GM23338 (cell line): ENCODE measurements around the gene PRUNE2. TPM values are rescaled to one million over a fixed set of nuclear protein-coding genes. Genes with fewer than 3 reads are reported as not detected.

Experiments used
- ATAC-seq: fragments of 200-7000 bp; cut with Tn5 transposase; 3 replicates; pipeline ENCODE4 v1.9.1; 2020
- DNase-seq: peaks from one replicate; pipeline ENCODE4 v3.0.0-alpha.2; 2015; ENCODE audit warnings: low spot score
- H2AFZ ChIP-seq: fragments of 200-600 bp; sonication (generic); 2 replicates; pipeline ENCODE4 v1.8.0; 2016; ENCODE audit warnings: antibody characterized with exemption, mild to moderate bottlenecking, moderate library complexity
- H3F3A ChIP-seq: fragments of 200-600 bp; sonication (generic); replicated peaks from 2 replicates; pipeline ENCODE4 v1.8.0; 2017; ENCODE audit warnings: antibody characterized with exemption, mixed run types, low read depth
- H3K27ac ChIP-seq: fragments of 200-600 bp; sonication (generic); 2 replicates; pipeline ENCODE4 v1.6.1; 2016; ENCODE audit warnings: low read depth
- H3K27me3 ChIP-seq: fragments of 200-600 bp; sonication (generic); 2 replicates; pipeline ENCODE4 v1.8.0; 2016; ENCODE audit warnings: mild to moderate bottlenecking, mixed run types, moderate library complexity; ENCODE audit not compliant: insufficient read depth
- H3K36me3 ChIP-seq: fragments of 200-600 bp; sonication (generic); 2 replicates; pipeline ENCODE4 v1.8.0; 2016; ENCODE audit warnings: mild to moderate bottlenecking; ENCODE audit not compliant: insufficient read depth
- H3K4me1 ChIP-seq: fragments of 200-600 bp; sonication (generic); 2 replicates; pipeline ENCODE4 v1.8.0; 2016; ENCODE audit warnings: mild to moderate bottlenecking, moderate library complexity; ENCODE audit not compliant: insufficient read depth
- H3K4me2 ChIP-seq: fragments of 200-600 bp; sonication (generic); 2 replicates; pipeline ENCODE4 v1.7.1; 2017; ENCODE audit warnings: mixed run types
- H3K4me3 ChIP-seq: fragments of 200-600 bp; sonication (generic); 2 replicates; pipeline ENCODE4 v1.6.1; 2016; ENCODE audit warnings: mixed run types
- H3K79me2 ChIP-seq: fragments of 200-600 bp; sonication (generic); replicated peaks from 2 replicates; pipeline ENCODE4 v1.8.0; 2017; ENCODE audit warnings: mild to moderate bottlenecking; ENCODE audit not compliant: insufficient read depth
- H3K9me2 ChIP-seq: fragments of 200-600 bp; sonication (generic); 2 replicates; pipeline ENCODE4 v1.8.0; 2017; ENCODE audit not compliant: insufficient read depth
- H4K20me1 ChIP-seq: fragments of 200-600 bp; sonication (generic); replicated peaks from 2 replicates; pipeline ENCODE4 v1.8.0; 2017; ENCODE audit warnings: mild to moderate bottlenecking; ENCODE audit not compliant: insufficient read depth
- H3K27ac Mint-ChIP-seq: 2 replicates; pipeline ENCODE4 v1.8.0; 2020; ENCODE audit warnings: inconsistent platforms, mild to moderate bottlenecking, moderate library complexity, mixed read lengths
- H3K27me3 Mint-ChIP-seq: 3 replicates; pipeline ENCODE4 v1.8.0; 2022; ENCODE audit warnings: low read depth, mild to moderate bottlenecking, moderate library complexity, mixed read lengths, inconsistent platforms; ENCODE audit not compliant: insufficient read depth, poor library complexity
- H3K36me3 Mint-ChIP-seq: 3 replicates; pipeline ENCODE4 v1.8.0; 2021; ENCODE audit warnings: low read depth, mild to moderate bottlenecking, inconsistent platforms, moderate library complexity, mixed read lengths
- H3K4me1 Mint-ChIP-seq: 3 replicates; pipeline ENCODE4 v1.8.0; 2020; ENCODE audit warnings: mild to moderate bottlenecking, inconsistent platforms, mixed read lengths
- H3K4me3 Mint-ChIP-seq: 3 replicates; pipeline ENCODE4 v1.8.0; 2021; ENCODE audit warnings: moderate library complexity, mild to moderate bottlenecking, inconsistent platforms, mixed read lengths
- H3K9me3 Mint-ChIP-seq: 3 replicates; pipeline ENCODE4 v1.8.0; 2020; ENCODE audit warnings: moderate library complexity, mild to moderate bottlenecking, inconsistent platforms, mixed read lengths
- CREB1 ChIP-seq: fragments of 250-450 bp; sonication (Bioruptor Pico); IDR thresholded peaks from 2 replicates; pipeline ENCODE4 v1.5.0; 2020; ENCODE audit warnings: low read depth, mild to moderate bottlenecking, moderate library complexity
- EZH2 ChIP-seq: fragments of 200-600 bp; sonication (generic); IDR thresholded peaks from one replicate; pipeline ENCODE4 v1.8.0; 2017; ENCODE audit warnings: antibody characterized with exemption, mild to moderate bottlenecking, low read depth; ENCODE audit not compliant: unreplicated experiment
- EZH2phosphoT487 ChIP-seq: fragments of 200-600 bp; sonication (generic); IDR thresholded peaks from one replicate; pipeline ENCODE4 v1.8.1; 2018; ENCODE audit warnings: antibody characterized with exemption; ENCODE audit not compliant: unreplicated experiment
- JUNB ChIP-seq: IDR thresholded peaks from one replicate; pipeline ENCODE4 v1.6.1; 2016; ENCODE audit warnings: antibody characterized with exemption; ENCODE audit not compliant: unreplicated experiment
- NANOG ChIP-seq: IDR thresholded peaks from 2 replicates; pipeline ENCODE4 v1.6.1; 2016; ENCODE audit warnings: antibody characterized with exemption, borderline replicate concordance
- POLR2AphosphoS5 ChIP-seq: IDR thresholded peaks from 2 replicates; pipeline ENCODE4 v1.6.1; 2016; ENCODE audit warnings: antibody characterized with exemption, low read depth
- STAT1 ChIP-seq: IDR thresholded peaks from one replicate; pipeline ENCODE4 v1.6.1; 2016; ENCODE audit warnings: antibody characterized with exemption; ENCODE audit not compliant: unreplicated experiment
- ZNF114 ChIP-seq: fragments of 250-450 bp; sonication (Bioruptor Pico); IDR thresholded peaks from 2 replicates; pipeline ENCODE4 v1.5.0; 2020; ENCODE audit warnings: mild to moderate bottlenecking, moderate library complexity
- ZNF331 ChIP-seq: fragments of 250-450 bp; sonication (Bioruptor Pico); IDR thresholded peaks from 2 replicates; pipeline ENCODE4 v1.5.0; 2020; ENCODE audit warnings: low read depth, mild to moderate bottlenecking, moderate library complexity
- polyA plus RNA-seq: library from polyadenylated mRNA; unstranded; fragments of >200 nt; fragmentation: Nextera tagmentation; extraction: Ambion mirVana; gene quantifications from 2 replicates; pipeline ENCODE4 v1.2.1, GENCODE V29; 2016
- total RNA-seq: library from RNA; depleted of rRNA; stranded (reverse); fragments of >200 nt; shearing (Covaris generic); gene quantifications from 2 replicates; pipeline ENCODE4 v1.2.3, GENCODE V29; 2014
- TF ChIP-seq, protein P1 (sequence below), 2 experiments: fragments of 200-600 bp in 1 of 2; sonication (generic) in 1 of 2; conservative IDR thresholded peaks; 2 replicates each; pipeline versions ENCODE4 v1.5.1 to v1.6.1; 2016 to 2017; ENCODE audit warnings: antibody characterized with exemption in 2 of 2, low read depth in 2 of 2, mild to moderate bottlenecking in 2 of 2, moderate library complexity in 1 of 2
- TF ChIP-seq, protein P2 (sequence below): fragments of 250-450 bp; sonication (Bioruptor Pico); IDR thresholded peaks from 2 replicates; pipeline ENCODE4 v1.5.0; 2020; ENCODE audit warnings: mild to moderate bottlenecking, moderate library complexity
- TF ChIP-seq, protein P3 (sequence below): IDR thresholded peaks from 2 replicates; pipeline ENCODE4 v1.6.1; 2016; ENCODE audit warnings: antibody characterized with exemption
- TF ChIP-seq, protein P4 (sequence below): IDR thresholded peaks from one replicate; pipeline ENCODE4 v1.6.1; 2018; ENCODE audit warnings: antibody characterized with exemption; ENCODE audit not compliant: unreplicated experiment

The PRUNE2 gene
- total and polyA plus RNA-seq, 2 experiments from 2014 or later, result 10.6 to 26.5 TPM

DNA sequence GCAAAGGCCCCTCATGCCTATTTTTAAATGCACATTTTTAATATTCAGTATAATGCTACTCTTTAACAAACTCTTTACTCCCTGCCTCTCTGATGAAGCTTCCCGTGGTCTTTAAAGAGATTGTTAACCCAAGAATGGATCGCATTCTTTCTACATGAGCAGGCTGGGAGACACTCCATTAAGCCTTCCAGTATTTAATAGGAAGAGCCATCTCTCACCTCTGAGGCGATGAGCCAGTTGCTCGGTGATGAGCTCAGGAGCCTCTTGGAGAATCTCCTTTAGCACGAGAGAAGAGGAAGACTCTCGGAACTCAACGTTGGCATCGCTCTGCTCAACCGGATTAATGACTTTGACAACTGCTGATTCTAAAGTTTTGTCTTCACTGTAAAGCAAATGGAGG is 59.6 kb downstream of the PRUNE2 start:
- Histone ChIP-seq H3K9me2 (no peaks in the 10 kb centered on the region), H2AFZ (no peak overlapping the region), H3K27me3 (no peaks in the 10 kb centered on the region), H3K27ac (no peak overlapping the region), H3K4me3 (no peak overlapping the region), H3K79me2 (no peaks in the 10 kb centered on the region), H3K36me3 (no peaks in the 10 kb centered on the region), H4K20me1 (no peaks in the 10 kb centered on the region), H3F3A (no peaks in the 10 kb centered on the region), H3K4me2 (no peak overlapping the region), H3K4me1 (no peaks in the 10 kb centered on the region)
- Mint-ChIP-seq H3K27ac (no peak overlapping the region; the same call in 1 of the 2 replicates), H3K4me1 (no peaks in the 10 kb centered on the region), H3K4me3 (no peak overlapping the region), H3K36me3 (no peaks in the 10 kb centered on the region), H3K27me3 (no peaks in the 10 kb centered on the region), H3K9me3 (no peaks in the 10 kb centered on the region; the same call in 2 of the 3 replicates)
- ATAC-seq (no peak), DNase-seq (no peak)
- no peak for TF ChIP-seq ZNF331 (CRISPR knock-in tag)
- TF ChIP-seq, protein P1, sequence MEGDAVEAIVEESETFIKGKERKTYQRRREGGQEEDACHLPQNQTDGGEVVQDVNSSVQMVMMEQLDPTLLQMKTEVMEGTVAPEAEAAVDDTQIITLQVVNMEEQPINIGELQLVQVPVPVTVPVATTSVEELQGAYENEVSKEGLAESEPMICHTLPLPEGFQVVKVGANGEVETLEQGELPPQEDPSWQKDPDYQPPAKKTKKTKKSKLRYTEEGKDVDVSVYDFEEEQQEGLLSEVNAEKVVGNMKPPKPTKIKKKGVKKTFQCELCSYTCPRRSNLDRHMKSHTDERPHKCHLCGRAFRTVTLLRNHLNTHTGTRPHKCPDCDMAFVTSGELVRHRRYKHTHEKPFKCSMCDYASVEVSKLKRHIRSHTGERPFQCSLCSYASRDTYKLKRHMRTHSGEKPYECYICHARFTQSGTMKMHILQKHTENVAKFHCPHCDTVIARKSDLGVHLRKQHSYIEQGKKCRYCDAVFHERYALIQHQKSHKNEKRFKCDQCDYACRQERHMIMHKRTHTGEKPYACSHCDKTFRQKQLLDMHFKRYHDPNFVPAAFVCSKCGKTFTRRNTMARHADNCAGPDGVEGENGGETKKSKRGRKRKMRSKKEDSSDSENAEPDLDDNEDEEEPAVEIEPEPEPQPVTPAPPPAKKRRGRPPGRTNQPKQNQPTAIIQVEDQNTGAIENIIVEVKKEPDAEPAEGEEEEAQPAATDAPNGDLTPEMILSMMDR (conservative IDR thresholded peaks at IDR 0.05; ENCODE audit: low read depth in 2 of 2), result no peak
- TF ChIP-seq CREB1 (CRISPR knock-in tag), result no peak
- TF ChIP-seq STAT1, result no peak
- TF ChIP-seq, protein P2, sequence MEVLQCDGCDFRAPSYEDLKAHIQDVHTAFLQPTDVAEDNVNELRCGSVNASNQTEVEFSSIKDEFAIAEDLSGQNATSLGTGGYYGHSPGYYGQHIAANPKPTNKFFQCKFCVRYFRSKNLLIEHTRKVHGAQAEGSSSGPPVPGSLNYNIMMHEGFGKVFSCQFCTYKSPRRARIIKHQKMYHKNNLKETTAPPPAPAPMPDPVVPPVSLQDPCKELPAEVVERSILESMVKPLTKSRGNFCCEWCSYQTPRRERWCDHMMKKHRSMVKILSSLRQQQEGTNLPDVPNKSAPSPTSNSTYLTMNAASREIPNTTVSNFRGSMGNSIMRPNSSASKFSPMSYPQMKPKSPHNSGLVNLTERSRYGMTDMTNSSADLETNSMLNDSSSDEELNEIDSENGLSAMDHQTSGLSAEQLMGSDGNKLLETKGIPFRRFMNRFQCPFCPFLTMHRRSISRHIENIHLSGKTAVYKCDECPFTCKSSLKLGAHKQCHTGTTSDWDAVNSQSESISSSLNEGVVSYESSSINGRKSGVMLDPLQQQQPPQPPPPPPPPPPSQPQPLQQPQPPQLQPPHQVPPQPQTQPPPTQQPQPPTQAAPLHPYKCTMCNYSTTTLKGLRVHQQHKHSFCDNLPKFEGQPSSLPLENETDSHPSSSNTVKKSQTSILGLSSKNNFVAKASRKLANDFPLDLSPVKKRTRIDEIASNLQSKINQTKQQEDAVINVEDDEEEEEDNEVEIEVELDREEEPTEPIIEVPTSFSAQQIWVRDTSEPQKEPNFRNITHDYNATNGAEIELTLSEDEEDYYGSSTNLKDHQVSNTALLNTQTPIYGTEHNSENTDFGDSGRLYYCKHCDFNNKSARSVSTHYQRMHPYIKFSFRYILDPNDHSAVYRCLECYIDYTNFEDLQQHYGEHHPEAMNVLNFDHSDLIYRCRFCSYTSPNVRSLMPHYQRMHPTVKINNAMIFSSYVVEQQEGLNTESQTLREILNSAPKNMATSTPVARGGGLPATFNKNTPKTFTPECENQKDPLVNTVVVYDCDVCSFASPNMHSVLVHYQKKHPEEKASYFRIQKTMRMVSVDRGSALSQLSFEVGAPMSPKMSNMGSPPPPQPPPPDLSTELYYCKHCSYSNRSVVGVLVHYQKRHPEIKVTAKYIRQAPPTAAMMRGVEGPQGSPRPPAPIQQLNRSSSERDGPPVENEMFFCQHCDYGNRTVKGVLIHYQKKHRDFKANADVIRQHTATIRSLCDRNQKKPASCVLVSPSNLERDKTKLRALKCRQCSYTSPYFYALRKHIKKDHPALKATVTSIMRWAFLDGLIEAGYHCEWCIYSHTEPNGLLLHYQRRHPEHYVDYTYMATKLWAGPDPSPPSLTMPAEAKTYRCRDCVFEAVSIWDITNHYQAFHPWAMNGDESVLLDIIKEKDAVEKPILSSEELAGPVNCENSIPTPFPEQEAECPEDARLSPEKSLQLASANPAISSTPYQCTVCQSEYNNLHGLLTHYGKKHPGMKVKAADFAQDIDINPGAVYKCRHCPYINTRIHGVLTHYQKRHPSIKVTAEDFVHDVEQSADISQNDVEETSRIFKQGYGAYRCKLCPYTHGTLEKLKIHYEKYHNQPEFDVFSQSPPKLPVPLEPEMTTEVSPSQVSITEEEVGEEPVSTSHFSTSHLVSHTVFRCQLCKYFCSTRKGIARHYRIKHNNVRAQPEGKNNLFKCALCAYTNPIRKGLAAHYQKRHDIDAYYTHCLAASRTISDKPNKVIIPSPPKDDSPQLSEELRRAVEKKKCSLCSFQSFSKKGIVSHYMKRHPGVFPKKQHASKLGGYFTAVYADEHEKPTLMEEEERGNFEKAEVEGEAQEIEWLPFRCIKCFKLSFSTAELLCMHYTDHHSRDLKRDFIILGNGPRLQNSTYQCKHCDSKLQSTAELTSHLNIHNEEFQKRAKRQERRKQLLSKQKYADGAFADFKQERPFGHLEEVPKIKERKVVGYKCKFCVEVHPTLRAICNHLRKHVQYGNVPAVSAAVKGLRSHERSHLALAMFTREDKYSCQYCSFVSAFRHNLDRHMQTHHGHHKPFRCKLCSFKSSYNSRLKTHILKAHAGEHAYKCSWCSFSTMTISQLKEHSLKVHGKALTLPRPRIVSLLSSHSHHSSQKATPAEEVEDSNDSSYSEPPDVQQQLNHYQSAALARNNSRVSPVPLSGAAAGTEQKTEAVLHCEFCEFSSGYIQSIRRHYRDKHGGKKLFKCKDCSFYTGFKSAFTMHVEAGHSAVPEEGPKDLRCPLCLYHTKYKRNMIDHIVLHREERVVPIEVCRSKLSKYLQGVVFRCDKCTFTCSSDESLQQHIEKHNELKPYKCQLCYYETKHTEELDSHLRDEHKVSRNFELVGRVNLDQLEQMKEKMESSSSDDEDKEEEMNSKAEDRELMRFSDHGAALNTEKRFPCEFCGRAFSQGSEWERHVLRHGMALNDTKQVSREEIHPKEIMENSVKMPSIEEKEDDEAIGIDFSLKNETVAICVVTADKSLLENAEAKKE, result no peak
- TF ChIP-seq ZNF114, result no peak
- no peak for TF ChIP-seq JUNB
- no peak for TF ChIP-seq NANOG
- TF ChIP-seq, protein P3, sequence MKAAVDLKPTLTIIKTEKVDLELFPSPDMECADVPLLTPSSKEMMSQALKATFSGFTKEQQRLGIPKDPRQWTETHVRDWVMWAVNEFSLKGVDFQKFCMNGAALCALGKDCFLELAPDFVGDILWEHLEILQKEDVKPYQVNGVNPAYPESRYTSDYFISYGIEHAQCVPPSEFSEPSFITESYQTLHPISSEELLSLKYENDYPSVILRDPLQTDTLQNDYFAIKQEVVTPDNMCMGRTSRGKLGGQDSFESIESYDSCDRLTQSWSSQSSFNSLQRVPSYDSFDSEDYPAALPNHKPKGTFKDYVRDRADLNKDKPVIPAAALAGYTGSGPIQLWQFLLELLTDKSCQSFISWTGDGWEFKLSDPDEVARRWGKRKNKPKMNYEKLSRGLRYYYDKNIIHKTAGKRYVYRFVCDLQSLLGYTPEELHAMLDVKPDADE, result no peak
- TF ChIP-seq EZH2phosphoT487, result no peak
- TF ChIP-seq EZH2, result no peak
- no peak for TF ChIP-seq POLR2AphosphoS5
- TF ChIP-seq, protein P4, sequence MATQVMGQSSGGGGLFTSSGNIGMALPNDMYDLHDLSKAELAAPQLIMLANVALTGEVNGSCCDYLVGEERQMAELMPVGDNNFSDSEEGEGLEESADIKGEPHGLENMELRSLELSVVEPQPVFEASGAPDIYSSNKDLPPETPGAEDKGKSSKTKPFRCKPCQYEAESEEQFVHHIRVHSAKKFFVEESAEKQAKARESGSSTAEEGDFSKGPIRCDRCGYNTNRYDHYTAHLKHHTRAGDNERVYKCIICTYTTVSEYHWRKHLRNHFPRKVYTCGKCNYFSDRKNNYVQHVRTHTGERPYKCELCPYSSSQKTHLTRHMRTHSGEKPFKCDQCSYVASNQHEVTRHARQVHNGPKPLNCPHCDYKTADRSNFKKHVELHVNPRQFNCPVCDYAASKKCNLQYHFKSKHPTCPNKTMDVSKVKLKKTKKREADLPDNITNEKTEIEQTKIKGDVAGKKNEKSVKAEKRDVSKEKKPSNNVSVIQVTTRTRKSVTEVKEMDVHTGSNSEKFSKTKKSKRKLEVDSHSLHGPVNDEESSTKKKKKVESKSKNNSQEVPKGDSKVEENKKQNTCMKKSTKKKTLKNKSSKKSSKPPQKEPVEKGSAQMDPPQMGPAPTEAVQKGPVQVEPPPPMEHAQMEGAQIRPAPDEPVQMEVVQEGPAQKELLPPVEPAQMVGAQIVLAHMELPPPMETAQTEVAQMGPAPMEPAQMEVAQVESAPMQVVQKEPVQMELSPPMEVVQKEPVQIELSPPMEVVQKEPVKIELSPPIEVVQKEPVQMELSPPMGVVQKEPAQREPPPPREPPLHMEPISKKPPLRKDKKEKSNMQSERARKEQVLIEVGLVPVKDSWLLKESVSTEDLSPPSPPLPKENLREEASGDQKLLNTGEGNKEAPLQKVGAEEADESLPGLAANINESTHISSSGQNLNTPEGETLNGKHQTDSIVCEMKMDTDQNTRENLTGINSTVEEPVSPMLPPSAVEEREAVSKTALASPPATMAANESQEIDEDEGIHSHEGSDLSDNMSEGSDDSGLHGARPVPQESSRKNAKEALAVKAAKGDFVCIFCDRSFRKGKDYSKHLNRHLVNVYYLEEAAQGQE, result no peak
